NCI-H1436 (cell line): Measurements from ENCODE around the gene WBP1L.
"Not testable (repeated sequence)": the region's sequence is repeated elsewhere in the genome, so short reads cannot be mapped to it uniquely, and the experiment has no call there.

Experiments
- DNase-seq: peaks from one replicate; lab custom pipeline; 2025; lab: John Stamatoyannopoulos, UW

The WBP1L gene

GRCh38 chr10:102743588-102744373 is at the start of gene WBP1L:
Gene WBP1L (plus strand): TSS chr10:102743948. CDS start chr10:102744054, 106 bp downstream.
- peak; percentile 99 for DNase-seq

GRCh38 chr10:102695401-102695800 is 48.3 kb upstream of the WBP1L start:
- DNase-seq, result not testable (repeated sequence)

- DNase-seq, result no peak
Measured at GRCh38 chr10:102696736-102697135, 47.0 kb upstream of the WBP1L start.

- DNase-seq, result no peak
Measured at GRCh38 chr10:102698894-102699293, 44.9 kb upstream of the WBP1L start.

GRCh38 chr10:102701272-102701671 is 42.5 kb upstream of the WBP1L start:
- DNase-seq, result no peak

- no peak for DNase-seq
Measured at GRCh38 chr10:102701796-102702195, 42.0 kb upstream of the WBP1L start.

GRCh38 chr10:102702742-102703141 is 41.0 kb upstream of the WBP1L start:
- no peak for DNase-seq

GRCh38 chr10:102704915-102705314 is 38.8 kb upstream of the WBP1L start:
- DNase-seq, result no peak

- DNase-seq, result no peak
Measured at GRCh38 chr10:102705531-102705930, 38.2 kb upstream of the WBP1L start.

GRCh38 chr10:102710609-102711008 is 33.1 kb upstream of the WBP1L start:
- no peak for DNase-seq

- DNase-seq, result no peak
Measured at GRCh38 chr10:102712089-102712488, 31.7 kb upstream of the WBP1L start.

- DNase-seq, result no peak
Measured at GRCh38 chr10:102712843-102713538, 30.8 kb upstream of the WBP1L start.

- DNase-seq, result no peak
Measured at GRCh38 chr10:102713539-102713813, 30.3 kb upstream of the WBP1L start.

GRCh38 chr10:102713814-102714620 is 29.7 kb upstream of the WBP1L start, which contains the start of gene ARL3:
Gene ARL3 (minus strand): TSS chr10:102714397. CDS start chr10:102714275, 122 bp downstream.
- peak; percentile 96 for DNase-seq

- DNase-seq, result peak; percentile 9
Measured at GRCh38 chr10:102714621-102715455, 28.9 kb upstream of the WBP1L start, which contains the start of gene SFXN2. Gene SFXN2 (plus strand): TSS chr10:102714636. CDS start chr10:102726637, 12,001 bp downstream.

- DNase-seq, result no peak
Measured at GRCh38 chr10:102715880-102716279, 27.9 kb upstream of the WBP1L start.

GRCh38 chr10:102716900-102717565 is 26.7 kb upstream of the WBP1L start:
- DNase-seq, result not testable (repeated sequence)

GRCh38 chr10:102718220-102718619 is 25.5 kb upstream of the WBP1L start:
- DNase-seq, result no peak

GRCh38 chr10:102720337-102720736 is 23.4 kb upstream of the WBP1L start:
- no peak for DNase-seq

- DNase-seq, result no peak
Measured at GRCh38 chr10:102720775-102721301, 22.9 kb upstream of the WBP1L start.

- DNase-seq, result no peak
Measured at GRCh38 chr10:102721954-102722353, 21.8 kb upstream of the WBP1L start.
